IMR-90 (cell line): ENCODE data around the gene NGEF.

Experiments used
- CTCF ChIP-seq: conservative IDR thresholded peaks from 2 replicates; pipeline ENCODE4 v1.5.1; 2012; ENCODE audit warnings: mild to moderate bottlenecking, low read depth, low read length, improper control_type of control experiment
- NFE2L2 ChIP-seq: fragments of 150-350 bp; IDR thresholded peaks from 2 replicates; pipeline ENCODE4 v1.6.1; 2016; ENCODE audit warnings: low read depth, mild to moderate bottlenecking, low read length

- TF ChIP-seq CTCF (no peak), NFE2L2 (no peak)
These were observed 163.0 kb downstream of the NGEF start for GRCh38 chr2:232850039-232850438.
